ENCODE results near the gene TRIM44.
A peak's percentile ranks its signal among the peaks of the same experiment; 100 is the strongest.
"Not testable (repeated sequence)": the region's sequence is repeated elsewhere in the genome, so short reads cannot be mapped to it uniquely, and the experiment has no call there.

The TRIM44 gene

DNA sequence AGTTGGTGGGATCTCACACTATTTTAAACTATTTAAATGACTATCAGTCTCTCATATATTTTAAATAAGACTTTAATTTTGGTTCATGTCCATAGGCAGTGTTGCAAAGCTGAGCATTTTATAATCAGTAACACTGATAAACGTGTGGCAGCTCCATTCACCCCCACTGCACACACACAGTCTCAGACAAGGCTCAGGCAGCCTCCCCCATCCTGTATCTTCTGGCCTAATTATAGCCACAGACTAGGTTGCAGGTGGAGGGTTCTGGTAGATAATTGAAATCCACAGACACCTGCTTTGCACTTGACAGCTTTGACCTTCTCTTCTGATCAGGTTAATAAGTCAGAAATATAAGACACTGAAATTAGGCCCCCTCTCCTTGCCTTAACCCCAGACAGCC is 162.8 kb downstream of the TRIM44 start:
- no peak for DNase-seq

DNA sequence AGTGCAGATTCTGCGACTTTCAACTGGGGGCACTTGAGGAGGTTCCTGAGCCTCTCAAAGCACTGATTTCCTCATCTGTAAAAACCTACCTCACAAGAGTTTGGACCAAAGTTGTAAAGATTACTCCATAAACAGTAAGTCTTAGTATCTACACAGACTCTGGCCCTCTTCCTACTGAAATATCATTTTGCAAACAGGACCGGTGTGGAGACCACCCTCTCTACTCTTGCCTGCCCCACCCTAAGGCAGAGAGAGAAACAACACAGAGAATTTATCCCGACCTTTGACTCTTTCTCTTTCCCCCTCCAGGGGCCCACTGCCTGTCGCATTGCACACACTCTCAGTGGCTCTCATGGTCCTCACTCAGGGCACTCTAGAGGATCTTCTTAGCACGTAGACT is 163.4 kb downstream of the TRIM44 start:
- DNase-seq: no peak

DNA sequence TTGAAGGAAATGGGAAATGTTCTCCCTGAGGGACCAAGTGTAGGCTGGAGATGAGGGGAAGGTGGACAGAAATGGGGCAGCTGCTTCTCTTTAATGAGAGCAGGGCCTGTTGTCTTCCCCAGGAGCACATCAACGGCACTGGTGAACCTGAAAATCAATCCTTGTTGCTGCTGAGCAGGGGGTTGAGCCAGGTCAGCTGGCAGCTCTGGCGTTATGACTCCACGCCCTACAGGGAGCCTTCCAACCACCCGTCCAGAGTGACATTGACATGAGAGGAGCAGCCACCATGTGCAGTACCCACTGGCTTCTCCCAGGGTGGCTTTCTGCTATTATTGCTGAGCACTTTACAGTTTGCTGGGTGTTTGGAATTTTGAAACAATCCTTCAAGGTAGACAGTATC is 164.4 kb downstream of the TRIM44 start:
- no peak for DNase-seq

DNA sequence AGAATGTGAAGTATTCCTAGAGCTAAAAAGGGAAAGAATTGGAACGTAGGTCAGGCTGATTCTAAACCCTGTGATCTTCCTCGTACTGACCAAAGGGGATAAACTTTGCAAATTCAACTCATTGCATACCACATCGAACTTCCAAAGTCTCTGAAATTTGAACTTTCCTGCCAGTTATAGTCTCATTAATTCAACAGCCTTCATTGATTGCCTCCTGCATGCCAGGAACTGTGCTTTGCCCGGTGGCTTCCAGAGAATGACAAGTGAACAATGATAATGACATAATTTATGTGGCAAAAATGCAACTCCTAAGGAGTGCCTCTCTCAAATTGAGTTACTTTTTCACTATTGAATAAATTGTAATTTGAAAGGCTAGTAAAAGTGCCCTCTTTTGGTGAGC is 173.6 kb downstream of the TRIM44 start:
- no peak for DNase-seq

DNA sequence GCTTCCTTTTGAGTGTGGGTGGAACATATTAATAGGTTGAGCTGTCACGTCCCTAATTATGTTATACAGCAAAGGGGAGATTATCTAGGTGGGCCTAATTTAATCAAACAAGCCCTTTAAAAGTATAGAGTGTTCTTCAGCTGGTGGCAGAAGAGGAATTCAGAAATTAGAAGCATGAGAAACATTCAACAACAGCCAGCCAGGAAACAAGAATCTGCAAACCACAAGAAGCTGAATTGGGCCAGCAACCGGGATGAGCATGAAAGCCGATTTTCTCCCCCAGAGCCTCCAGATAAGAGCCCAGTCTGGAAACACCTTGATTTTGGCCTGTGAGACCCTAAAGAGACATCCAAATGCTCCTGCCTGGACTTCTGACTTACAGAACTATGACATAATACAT is 175.5 kb downstream of the TRIM44 start:
- DNase-seq: no peak

DNA sequence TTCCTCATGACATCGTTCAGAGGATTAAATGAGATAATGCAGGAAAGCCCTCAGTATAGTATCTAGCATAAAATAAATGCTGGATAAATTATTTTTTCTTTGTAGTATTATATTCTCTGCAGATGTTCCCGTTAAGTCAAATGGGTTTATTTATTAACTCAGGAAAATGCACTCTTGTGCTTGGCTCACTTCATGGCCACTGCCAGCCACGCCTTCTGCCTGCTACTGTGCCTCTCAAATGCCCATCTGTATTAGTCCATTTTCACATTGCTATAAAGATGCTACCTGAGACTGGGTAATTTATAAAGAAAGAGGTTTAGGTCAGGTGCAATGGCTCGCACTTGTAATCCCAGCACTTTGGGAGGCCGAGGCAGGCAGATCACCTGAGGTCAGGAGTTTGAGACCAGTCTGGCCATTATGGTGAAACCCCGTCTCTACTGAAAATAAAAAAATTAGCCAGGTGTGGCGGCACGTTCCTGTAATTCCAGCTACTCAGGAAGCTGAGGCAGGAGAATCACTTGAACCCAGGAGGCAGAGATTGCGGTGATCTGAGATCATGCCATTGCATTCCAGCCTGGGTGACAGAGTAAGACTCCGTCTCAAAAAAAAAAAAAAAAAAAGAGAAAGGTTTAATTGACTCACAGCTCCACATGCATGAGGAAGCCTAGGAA is 176.3 kb downstream of the TRIM44 start:
- not testable (repeated sequence) for DNase-seq

DNA sequence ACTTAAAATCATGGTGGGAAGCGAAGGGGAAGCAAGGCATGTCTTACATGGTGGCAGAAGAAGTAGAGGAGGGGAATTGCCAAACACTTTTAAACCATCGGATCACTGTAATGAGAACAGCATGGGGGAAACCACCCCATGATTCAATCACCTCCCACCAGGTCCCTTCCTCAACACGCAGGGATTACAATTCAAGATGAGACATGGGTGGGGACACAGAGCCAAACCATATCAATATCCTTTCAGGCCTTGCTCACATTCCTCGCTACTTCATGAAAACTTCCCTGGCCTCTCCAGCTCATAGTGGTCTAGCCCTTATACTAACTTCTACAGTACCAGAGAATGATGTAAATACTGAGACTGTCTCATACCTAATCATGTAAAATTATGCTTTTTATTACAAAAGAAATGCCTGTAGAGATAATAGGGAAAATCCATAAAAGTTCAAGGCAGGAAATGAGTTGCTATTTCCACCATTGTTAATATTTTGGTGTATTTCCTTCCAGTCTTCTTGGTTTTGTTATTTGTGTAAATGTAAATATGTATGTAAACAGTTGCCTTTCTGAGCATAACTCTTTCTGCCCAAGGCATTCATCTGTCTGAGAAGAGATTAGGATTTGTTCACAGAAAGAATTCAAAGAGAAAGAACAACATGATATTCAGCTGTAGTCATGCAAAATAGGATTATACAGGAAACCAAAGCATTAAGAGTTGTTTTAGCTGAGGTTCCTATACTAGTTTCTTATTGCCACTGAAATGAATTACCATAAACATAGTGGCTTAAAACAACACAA is 177.0 kb downstream of the TRIM44 start:
- no peak for DNase-seq

DNA sequence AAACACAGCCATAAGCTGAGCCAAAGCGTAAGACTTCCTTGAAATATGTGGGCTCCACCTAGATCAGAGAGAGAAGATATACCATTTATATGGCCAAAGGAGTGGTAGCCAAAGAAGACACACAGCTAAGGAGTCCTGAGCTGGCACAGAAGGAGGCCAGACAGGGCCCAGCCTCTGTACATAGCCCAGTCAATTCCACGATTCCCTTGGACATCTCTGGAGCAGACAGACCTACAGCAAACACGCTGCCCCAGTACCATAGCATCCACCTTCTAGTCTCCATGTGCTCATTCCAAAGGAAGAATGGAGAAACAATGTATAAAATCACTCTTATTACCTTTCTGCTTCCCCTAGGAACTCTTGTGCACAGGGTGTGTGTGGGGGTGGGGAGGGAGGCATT is 179.2 kb downstream of the TRIM44 start:
- DNase-seq: no peak

DNA sequence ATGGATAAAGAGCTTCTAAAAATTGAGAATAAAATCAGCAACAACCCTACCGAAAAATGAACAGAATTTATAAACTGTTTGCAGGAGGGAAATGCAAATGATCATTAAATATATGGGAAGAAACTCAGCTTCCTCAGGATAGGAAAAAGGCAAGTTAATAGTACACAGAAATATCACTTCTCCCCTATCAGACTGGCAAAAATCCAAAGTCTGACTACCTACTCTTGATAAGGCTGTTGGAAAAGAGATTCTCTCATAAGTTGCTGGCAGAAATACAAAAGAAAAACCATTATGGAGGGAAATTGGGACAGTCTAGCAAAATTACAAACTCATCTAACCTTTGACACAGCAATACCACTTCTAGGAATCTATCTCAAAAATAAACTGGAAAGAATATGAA is 180.4 kb downstream of the TRIM44 start:
- no peak for DNase-seq

DNA sequence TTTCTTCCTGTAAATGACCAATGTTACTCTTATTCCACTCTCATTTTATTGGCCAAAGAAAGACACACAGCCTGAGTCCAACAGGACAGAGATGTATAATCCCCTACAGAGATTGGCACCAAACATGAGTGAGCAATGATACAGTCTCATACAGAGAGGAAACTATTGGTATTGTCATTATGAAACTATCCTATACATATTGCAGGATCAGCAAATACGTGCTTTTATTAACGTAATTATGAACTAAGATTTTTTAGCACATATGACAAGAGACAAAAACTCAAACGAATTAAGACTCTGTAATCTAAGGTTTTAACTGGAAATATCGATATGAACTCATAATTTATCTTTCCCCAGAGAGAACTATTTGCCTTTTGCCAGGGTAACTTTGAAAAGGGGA is 182.0 kb downstream of the TRIM44 start:
- DNase-seq: no peak

DNA sequence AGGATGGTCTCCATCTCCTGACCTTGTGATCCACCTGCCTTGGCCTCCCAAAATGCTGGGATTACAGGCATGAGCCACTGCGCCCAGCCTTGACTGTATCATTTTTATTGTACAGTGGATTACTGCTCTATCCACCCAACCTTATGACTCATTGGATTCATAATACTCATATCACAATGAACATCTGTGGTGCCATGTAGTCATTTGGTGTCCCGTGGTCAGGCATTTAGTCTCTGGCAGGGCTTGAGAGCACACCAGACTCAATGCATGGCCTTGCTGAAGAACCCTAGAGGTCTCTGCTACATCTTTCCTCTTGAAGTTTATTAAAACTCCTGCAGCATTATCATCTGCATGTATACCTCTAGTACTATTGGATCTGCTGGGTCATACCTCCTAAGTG is 183.3 kb downstream of the TRIM44 start:
- DNase-seq: peak; percentile 70

DNA sequence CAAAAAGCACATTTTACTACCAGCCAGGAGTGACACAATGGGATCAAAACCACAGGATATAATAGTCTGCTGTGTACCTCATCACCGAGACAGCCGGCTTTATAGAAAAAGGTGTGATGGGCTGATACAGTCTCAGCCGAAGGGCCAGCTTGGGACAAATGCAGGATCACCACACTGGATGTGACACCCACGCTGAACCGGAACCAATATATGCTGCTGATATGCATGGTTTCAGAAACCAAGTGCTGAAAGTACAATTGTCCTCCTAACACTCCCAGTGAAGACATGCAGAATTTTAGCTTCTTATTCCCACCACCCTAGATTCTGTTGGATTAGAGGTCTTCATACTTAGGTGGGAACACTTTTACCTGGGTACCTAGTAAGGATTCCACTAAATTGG is 184.3 kb downstream of the TRIM44 start:
- no peak for DNase-seq

DNA sequence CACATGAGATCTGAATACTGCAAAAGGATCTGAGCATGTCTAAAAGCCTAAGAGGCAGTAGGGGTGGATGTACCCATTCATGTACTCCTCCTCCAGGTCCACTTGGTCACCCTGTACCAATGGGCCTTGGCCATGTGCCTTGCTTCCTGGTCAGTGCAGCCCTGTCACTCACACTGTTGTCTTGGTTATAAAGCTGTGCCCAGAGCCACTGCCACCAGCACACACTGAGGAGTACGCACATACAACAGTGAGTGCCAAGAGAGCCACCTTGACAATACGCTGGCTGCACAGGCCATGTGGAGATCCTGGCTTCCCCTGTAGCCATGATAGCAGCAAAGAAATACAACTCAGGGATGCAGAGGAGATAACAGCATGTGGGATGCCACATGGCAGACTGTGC is 184.9 kb downstream of the TRIM44 start:
- no peak for DNase-seq

DNA sequence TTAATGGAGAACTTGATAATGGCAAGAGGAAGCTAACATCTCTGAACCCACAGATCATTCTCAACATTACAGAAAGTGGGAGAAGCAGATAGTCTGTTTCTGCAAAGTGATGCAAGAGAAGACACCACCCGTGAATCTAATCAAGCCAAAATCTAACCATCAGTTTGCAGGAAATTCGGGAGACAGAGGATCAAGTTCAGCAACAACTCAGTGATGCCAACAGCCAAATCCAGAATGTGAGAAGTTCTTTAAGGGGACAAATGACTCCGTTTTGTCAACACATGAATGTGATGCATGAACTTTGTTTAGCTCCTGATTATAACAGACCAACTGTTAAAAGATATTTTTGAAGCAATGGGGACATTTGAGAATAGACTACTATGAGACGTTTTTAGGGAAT is 186.0 kb downstream of the TRIM44 start:
- no peak for DNase-seq

DNA sequence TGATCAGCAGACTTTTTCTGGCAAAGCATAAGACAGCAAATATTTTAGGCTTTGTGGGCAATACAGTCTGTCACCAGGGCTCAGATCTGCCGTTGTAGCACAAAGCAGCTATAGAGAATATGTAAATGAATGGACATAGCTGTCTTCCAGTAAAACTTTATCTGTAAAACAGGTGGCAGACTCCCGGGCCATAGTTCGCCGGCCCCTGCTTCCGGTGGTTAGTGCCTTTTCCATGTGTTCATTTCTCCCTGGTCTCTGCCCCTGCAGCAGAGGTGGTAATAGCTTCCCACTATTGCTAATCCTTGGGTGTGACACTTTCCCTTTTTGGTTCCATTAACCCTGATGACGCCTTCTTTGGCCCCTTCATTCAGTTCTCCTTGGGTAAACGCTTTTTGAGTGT is 187.6 kb downstream of the TRIM44 start:
- DNase-seq: no peak

DNA sequence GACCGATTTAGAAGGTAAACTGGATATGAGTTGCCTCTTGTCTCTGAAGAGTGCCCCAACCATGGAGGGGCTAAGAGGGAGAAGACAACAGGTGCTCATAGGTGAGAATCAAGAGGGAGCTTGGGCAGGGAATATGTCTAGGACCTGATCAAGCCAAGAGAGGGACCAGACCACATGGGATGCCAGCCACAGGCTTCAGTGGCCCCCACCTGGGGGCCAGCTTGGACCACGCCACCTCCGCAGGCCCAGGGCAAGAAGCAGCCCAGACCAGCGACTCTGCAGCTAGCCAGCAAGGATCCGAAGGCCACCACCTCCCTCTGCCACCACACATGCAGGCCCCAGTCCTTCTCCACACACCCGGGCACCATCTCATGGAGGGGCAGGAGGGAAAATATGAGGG is 188.8 kb downstream of the TRIM44 start:
- DNase-seq: no peak

DNA sequence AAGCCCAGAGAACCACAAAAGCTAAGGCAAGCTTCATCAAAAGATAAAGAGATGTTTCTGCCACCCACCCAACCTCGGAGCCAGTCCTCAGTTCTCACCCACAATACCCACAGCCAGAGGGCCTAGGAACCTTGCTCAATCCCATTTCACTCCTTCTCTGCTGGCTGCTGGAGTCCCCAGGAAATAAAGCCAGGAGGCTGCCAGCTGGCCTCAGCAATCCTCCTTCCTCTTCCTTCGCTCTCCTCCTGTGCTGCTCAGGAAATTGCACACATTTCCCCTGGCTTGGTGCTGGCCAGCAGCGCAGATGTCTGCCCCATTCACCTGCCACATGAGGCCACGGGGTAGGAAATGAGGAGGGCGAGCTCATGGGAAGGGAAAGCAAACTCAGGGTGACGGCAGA is 189.5 kb downstream of the TRIM44 start:
- DNase-seq: no peak

DNA sequence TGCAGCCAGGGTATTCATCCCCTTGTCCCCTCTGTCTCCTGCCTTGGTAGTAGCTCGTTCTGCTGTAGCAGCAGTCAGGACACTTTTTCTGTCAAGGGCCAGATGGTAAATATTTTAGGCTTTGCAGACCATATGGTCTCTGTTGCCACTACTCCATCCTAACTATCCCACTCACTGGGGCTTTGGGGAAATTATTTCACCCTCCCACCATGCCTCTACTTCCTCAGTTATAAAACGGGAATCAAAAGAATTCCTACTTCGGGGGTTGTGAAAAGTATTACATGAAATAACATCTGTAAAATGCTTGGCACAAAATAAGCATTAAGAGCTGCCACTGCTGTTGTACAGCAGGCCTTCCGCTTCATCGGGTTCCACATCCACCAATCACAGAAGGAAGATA is 191.4 kb downstream of the TRIM44 start:
- no peak for DNase-seq

DNA sequence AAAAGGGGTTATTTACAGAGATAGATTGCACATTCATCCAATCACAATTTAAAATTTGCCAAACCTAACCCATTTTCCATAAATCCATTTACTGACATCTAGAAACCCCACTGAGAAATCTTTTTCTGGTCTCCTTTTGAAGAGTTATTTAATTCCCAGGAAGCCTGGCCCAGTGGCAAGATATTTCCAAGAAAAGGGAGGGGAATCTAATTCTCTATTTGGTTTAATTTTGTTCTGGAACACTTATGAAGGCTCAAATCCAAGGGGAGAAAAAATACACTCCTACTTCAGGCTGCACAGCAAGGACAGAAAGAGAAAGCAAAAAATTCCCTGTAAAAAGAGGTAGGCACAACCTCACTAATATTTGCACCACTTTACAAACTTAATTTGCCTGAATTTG is 193.1 kb downstream of the TRIM44 start:
- DNase-seq: no peak

DNA sequence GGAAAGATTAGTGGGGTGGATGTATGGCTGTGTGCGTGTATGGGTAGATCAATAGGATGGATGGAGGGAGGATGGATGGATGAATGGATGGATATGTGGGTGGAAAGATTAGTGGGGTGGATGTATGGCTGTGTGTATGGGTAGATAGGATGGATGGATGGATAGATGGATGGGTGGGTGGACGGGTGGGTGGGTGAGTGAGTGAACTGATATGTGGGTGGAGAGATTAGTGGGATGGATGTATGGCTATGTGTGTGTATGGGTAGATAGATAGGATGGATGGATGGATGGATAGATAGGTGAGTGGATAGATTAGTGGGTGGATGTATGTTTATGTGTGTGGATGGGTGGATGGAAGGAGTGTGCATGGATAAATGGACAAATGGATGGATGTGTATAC is 193.7 kb downstream of the TRIM44 start:
- DNase-seq: no peak

DNA sequence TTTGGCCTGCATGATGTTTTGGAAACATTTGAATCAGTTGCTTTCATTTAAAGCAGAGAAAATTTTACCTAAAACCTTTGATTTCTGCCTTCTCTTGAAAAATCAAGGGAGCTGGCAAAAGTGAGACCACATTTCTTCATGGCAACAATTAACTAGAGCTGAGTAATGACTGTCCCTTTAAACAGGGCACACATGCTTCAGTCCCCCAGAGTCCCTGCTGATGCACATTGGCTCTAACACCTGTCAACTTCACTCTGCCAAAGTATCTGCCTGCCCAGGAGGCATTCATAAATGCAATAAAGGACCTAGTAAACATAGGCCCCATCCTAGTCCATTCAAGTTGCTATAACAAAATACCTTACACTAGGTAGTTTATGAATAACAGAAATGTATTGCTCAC is 194.2 kb downstream of the TRIM44 start:
- DNase-seq: no peak

DNA sequence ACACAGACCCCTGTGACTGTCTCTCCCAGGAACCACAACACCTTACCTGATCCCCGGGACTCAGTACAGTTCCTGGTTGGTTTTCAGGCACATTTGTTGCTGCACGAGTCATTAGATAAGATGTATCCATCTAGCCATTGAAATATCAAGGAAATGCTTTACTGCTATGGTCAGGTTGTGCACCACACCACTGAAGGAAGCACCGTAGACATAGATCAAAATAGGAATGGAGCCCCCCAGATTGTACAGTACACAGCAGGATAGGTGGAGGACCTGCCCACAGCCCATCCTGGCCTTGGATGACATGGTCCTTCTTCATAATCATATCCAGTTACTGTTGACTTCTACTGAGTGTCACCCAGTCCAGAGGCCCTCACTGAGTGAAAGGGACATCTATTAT is 195.3 kb downstream of the TRIM44 start:
- no peak for DNase-seq

DNA sequence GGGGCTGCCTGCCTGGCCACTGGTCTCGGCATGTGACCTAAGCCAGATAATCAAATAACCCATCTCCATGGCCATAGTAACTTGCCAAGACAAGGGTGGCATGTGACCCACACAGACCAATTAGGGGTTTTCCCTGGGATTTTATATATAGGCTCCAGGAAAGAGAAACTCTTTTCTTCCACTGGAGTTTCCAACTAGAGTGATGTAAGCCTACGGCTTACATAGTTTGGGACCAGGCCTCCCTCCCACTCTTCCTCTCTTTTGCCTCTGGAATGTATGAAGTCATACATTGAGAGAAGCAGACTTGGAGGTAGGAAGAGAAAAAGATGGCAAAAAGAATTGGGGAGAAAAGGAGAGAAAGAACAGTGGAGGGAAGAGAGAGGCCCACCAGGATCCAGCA is 196.7 kb downstream of the TRIM44 start:
- DNase-seq: no peak

DNA sequence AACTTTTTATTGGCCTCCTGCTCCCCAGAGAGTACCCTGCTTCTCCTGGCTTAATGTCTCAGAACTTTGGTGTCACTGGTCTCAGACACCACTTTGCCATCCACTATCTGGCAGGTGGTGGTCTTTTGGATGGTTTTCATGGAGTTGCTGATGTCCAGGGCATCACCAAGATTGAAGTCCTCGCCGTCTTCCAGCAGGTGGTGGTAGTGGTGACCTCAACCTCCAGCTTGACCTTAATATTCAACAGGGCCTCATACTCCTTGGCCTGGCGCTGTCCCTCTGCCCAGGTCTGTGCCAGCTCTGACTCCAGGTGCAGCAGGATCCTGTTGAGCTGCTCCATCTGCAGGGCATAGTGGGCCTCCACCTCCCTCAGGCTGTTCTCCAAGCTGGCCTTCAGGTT is 197.6 kb downstream of the TRIM44 start:
- not testable (repeated sequence) for DNase-seq

DNA sequence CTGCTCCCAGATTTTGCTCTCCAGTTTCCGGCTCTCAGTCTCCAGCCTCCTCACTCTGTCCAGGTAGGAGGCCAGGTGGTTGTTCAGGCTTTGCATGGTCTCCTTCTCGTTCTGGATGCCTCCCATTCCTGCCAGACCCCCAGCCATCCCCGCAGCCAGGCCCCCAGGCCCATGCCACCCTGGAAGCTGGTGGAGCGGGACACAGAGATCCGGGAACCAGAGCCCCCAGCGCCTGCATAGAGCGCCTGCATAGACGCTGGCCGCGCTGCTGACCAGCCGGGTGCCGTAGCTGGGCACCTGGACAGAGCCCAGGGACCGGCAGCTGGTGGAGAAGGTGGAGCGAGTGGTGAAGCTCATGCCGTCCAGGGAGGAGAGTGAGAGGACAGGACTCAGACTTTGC is 198.6 kb downstream of the TRIM44 start:
- no peak for DNase-seq
